Nephron (organoid): ENCODE results near the gene PEAK3.

Experiments
- H3K27ac Mint-ChIP-seq, 3 experiments: 2 replicates each; pipeline ENCODE4 v1.8.0; 2020; ENCODE audit warnings: mixed read lengths in 3 of 3, mild to moderate bottlenecking in 2 of 3, moderate library complexity in 1 of 3
- H3K27me3 Mint-ChIP-seq: 2 replicates; pipeline ENCODE4 v1.8.0; 2021; ENCODE audit warnings: low read depth, mild to moderate bottlenecking, moderate library complexity, mixed read lengths
- H3K36me3 Mint-ChIP-seq: 2 replicates; pipeline ENCODE4 v1.8.0; 2020; ENCODE audit warnings: low read depth, mixed read lengths
- H3K4me1 Mint-ChIP-seq: 2 replicates; pipeline ENCODE4 v1.8.0; 2020; ENCODE audit warnings: mixed read lengths
- H3K4me3 Mint-ChIP-seq, 3 experiments: 2 replicates each; pipeline ENCODE4 v1.8.0; 2020; ENCODE audit warnings: mild to moderate bottlenecking in 3 of 3, mixed read lengths in 3 of 3, moderate library complexity in 2 of 3
- H3K9me3 Mint-ChIP-seq: 2 replicates; pipeline ENCODE4 v1.8.0; 2020; ENCODE audit warnings: mixed read lengths
- CTCF ChIP-seq, 3 experiments: fragments of 200-600 bp; sonication (generic); IDR thresholded peaks; one replicate each; pipeline ENCODE4 v1.5.0; 2021; ENCODE audit warnings: antibody characterized with exemption in 3 of 3; ENCODE audit not compliant: unreplicated experiment in 3 of 3

PEAK3 gene

GRCh38 chr19:2294687-2295335 lies 12.8 kb upstream of the PEAK3 start:
- Mint-ChIP-seq H3K9me3 (no peaks in the 10 kb centered on the region), H3K4me3 (peak overlapping the region in 2 of 3 experiments; percentile 14 to 22), H3K4me1 (peaks cover 11% of the 10 kb centered on the region), H3K36me3 (no peaks in the 10 kb centered on the region), H3K27ac (no peak overlapping the region), H3K27me3 (peaks cover 70% of the 10 kb centered on the region)
- TF ChIP-seq CTCF (IDR thresholded peaks at IDR 0.05; ENCODE audit: unreplicated experiment in 3 of 3), result no peak

GRCh38 chr19:2291185-2291751 lies 9.3 kb upstream of the PEAK3 start:
- TF ChIP-seq CTCF (IDR thresholded peaks at IDR 0.05; ENCODE audit: unreplicated experiment in 3 of 3), result peak in 2 of 3 experiments; percentile 18 to 19
- Mint-ChIP-seq H3K27me3 (peaks cover 97% of the 10 kb centered on the region), H3K36me3 (no peaks in the 10 kb centered on the region), H3K4me1 (peaks cover 17% of the 10 kb centered on the region), H3K27ac (no peak overlapping the region), H3K4me3 (peak overlapping the region in 1 of 3 experiments; percentile 15), H3K9me3 (no peaks in the 10 kb centered on the region)

- H3K9me3 Mint-ChIP-seq, result no peaks in the 10 kb centered on the region
- peaks cover 17% of the 10 kb centered on the region for H3K4me1 Mint-ChIP-seq
- peaks cover 97% of the 10 kb centered on the region for H3K27me3 Mint-ChIP-seq
- peak overlapping the region in 1 of 3 experiments; percentile 29 for H3K4me3 Mint-ChIP-seq
- no peaks in the 10 kb centered on the region for H3K36me3 Mint-ChIP-seq
- H3K27ac Mint-ChIP-seq, result no peak overlapping the region
- no peak for TF ChIP-seq CTCF (IDR thresholded peaks at IDR 0.05; ENCODE audit: unreplicated experiment in 3 of 3)
These were observed 8.6 kb upstream of the PEAK3 start for GRCh38 chr19:2290441-2291184.

- Mint-ChIP-seq H3K27me3 (peaks cover 96% of the 10 kb centered on the region), H3K36me3 (no peaks in the 10 kb centered on the region), H3K4me1 (peaks cover 12% of the 10 kb centered on the region), H3K27ac (no peak overlapping the region), H3K4me3 (peak overlapping the region in 2 of 3 experiments; percentile 68 to 72), H3K9me3 (no peaks in the 10 kb centered on the region)
- no peak for TF ChIP-seq CTCF (IDR thresholded peaks at IDR 0.05; ENCODE audit: unreplicated experiment in 3 of 3)
These were observed 7.9 kb upstream of the PEAK3 start for GRCh38 chr19:2289714-2290435.

- H3K36me3 Mint-ChIP-seq, result no peaks in the 10 kb centered on the region
These were observed 7.1 kb upstream of the PEAK3 start for GRCh38 chr19:2288818-2289713.

More at GRCh38 chr19:2288818-2289713, 7.1 kb upstream of the PEAK3 start:
- Mint-ChIP-seq H3K27me3 (peaks cover 88% of the 10 kb centered on the region), H3K4me3 (peak overlapping the region; percentile 14 to 69 (median 26)), H3K9me3 (no peaks in the 10 kb centered on the region), H3K27ac (no peak overlapping the region), H3K4me1 (peaks cover 9% of the 10 kb centered on the region)
- TF ChIP-seq CTCF (IDR thresholded peaks at IDR 0.05; ENCODE audit: unreplicated experiment in 3 of 3), result no peak
